Tibial nerve (tissue), 4 donors: ENCODE results near the gene IER2. TPM values are rescaled to one million over a fixed set of nuclear protein-coding genes. Genes with fewer than 3 reads are reported as not detected.
A peak's percentile ranks its signal among the peaks of the same experiment; 100 is the strongest.
"Not testable (repeated sequence)": the region's sequence is repeated elsewhere in the genome, so short reads cannot be mapped to it uniquely, and the experiment has no call there.

ENCODE experiments used
- DNase-seq, 2 donors: peaks; one replicate each; pipeline ENCODE4 v3.0.0-alpha.2; 2019; ENCODE audit warnings: low spot score in 2 of 2
- H3K27ac ChIP-seq, 4 donors: fragments of 200-600 bp; sonication (generic) in 3 of 4; one replicate each; pipeline ENCODE4 v1.5.1; 2017 to 2019; ENCODE audit warnings: mild to moderate bottlenecking in 1 of 4
- H3K27me3 ChIP-seq, 2 donors: fragments of 200-600 bp; sonication (generic) in 1 of 2; one replicate each; pipeline versions ENCODE4 v1.5.1 to v1.6.0; 2017 to 2019
- H3K36me3 ChIP-seq, 3 donors: fragments of 200-600 bp; sonication (generic); one replicate each; pipeline ENCODE4 v1.5.1; 2018 to 2019
- H3K4me1 ChIP-seq, 4 donors: fragments of 200-600 bp; sonication (generic) in 3 of 4; one replicate each; pipeline ENCODE4 v1.5.1; 2017 to 2019
- H3K4me3 ChIP-seq, 4 donors: fragments of 200-600 bp; sonication (generic) in 3 of 4; one replicate each; pipeline ENCODE4 v1.5.1; 2017 to 2019; ENCODE audit warnings: mild to moderate bottlenecking in 1 of 4, moderate library complexity in 1 of 4
- H3K9me3 ChIP-seq, 4 donors: fragments of 200-600 bp; sonication (generic) in 3 of 4; one replicate each; pipeline ENCODE4 v1.5.1; 2017 to 2019
- CTCF ChIP-seq, 5 experiments: fragments of 200-600 bp in 3 of 5; fragments of 450-650 bp in 2 of 5; sonication (generic) in 3 of 5; IDR thresholded peaks; one replicate each; pipeline ENCODE4 v1.5.1; 2016 to 2019; ENCODE audit warnings: antibody characterized with exemption in 5 of 5, mild to moderate bottlenecking in 3 of 5, moderate library complexity in 2 of 5
- EP300 ChIP-seq, 2 donors: sonication (generic); formaldehyde crosslinking; IDR thresholded peaks; one replicate each; pipeline ENCODE4 v1.6.1; 2017; ENCODE audit warnings: antibody characterized with exemption in 2 of 2, mild to moderate bottlenecking in 1 of 2
- POLR2A ChIP-seq, 2 donors: fragments of 450-650 bp; IDR thresholded peaks; one replicate each; pipeline ENCODE4 v1.6.1; 2017; ENCODE audit warnings: antibody characterized with exemption in 2 of 2, mild to moderate bottlenecking in 2 of 2, moderate library complexity in 2 of 2
- WGBS, 2 donors: methylation state at CpG; one replicate each; pipeline ENCODE4 v1.1.5; 2018; 5-methylcytosine and 5-hydroxymethylcytosine counted together
- total RNA-seq, 4 donors: library from RNA; depleted of rRNA; stranded (reverse); fragments of >200 nt; gene quantifications; one replicate each; pipeline ENCODE4 v1.1.0, GENCODE V29; 2016

IER2 gene
- total RNA-seq, 4 donors from 2014 or later = 37.3 to 77.4 (median 58.3) TPM

GRCh38 chr19:13169769-13170168, 19.6 kb downstream of the IER2 start:
- 79 to 88% methylated on average over 5 of the region's 5 CpGs for WGBS, 2 donors
- no peak for DNase-seq
- Histone ChIP-seq H3K4me1 (peaks cover 0 to 40% (median 29%) of the 10 kb centered on the region in 4 donors), H3K36me3 (no peaks in the 10 kb centered on the region), H3K9me3 (no peaks in the 10 kb centered on the region), H3K27ac (peak overlapping the region in 2 of 4 donors; percentile 29 to 38), H3K27me3 (no peaks in the 10 kb centered on the region), H3K4me3 (no peak overlapping the region)
- TF ChIP-seq POLR2A (IDR thresholded peaks at IDR 0.05) (no peak), EP300 (IDR thresholded peaks at IDR 0.05) (no peak), CTCF (IDR thresholded peaks at IDR 0.05) (no peak)

GRCh38 chr19:13171146-13171545, 20.9 kb downstream of the IER2 start:
- no peak for DNase-seq
- peaks cover 0 to 36% (median 24%) of the 10 kb centered on the region in 4 donors for H3K4me1 ChIP-seq
- no peak overlapping the region for H3K4me3 ChIP-seq
- 91 to 96% methylated on average over 7 of the region's 7 CpGs for WGBS, 2 donors
- no peaks in the 10 kb centered on the region for H3K36me3 ChIP-seq
- H3K27ac ChIP-seq = peak overlapping the region in 1 of 4 donors; percentile 83
- no peak for TF ChIP-seq EP300 (IDR thresholded peaks at IDR 0.05)
- TF ChIP-seq CTCF (IDR thresholded peaks at IDR 0.05) = no peak
- TF ChIP-seq POLR2A (IDR thresholded peaks at IDR 0.05) = no peak
- H3K27me3 ChIP-seq = no peaks in the 10 kb centered on the region
- no peaks in the 10 kb centered on the region for H3K9me3 ChIP-seq

GRCh38 chr19:13172346-13173138, 22.3 kb downstream of the IER2 start:
- Histone ChIP-seq H3K9me3 (no peaks in the 10 kb centered on the region), H3K36me3 (no peaks in the 10 kb centered on the region), H3K27ac (peak overlapping the region in 3 of 4 donors; percentile 62 to 83 (median 68)), H3K4me1 (peaks cover 0 to 24% (median 17%) of the 10 kb centered on the region in 4 donors), H3K27me3 (no peaks in the 10 kb centered on the region), H3K4me3 (no peak overlapping the region)
- 38 to 44% methylated on average over 18 of the region's 18 CpGs for WGBS, 2 donors
- DNase-seq = peak; percentile 44 to 74
- TF ChIP-seq EP300 (IDR thresholded peaks at IDR 0.05) = peak in 1 of 2 donors; percentile 14
- no peak for TF ChIP-seq CTCF (IDR thresholded peaks at IDR 0.05)
- no peak for TF ChIP-seq POLR2A (IDR thresholded peaks at IDR 0.05)

- no peaks in the 10 kb centered on the region for H3K27me3 ChIP-seq
- H3K36me3 ChIP-seq = no peaks in the 10 kb centered on the region
- peaks cover 0 to 17% (median 16%) of the 10 kb centered on the region in 4 donors for H3K4me1 ChIP-seq
- H3K4me3 ChIP-seq = no peak overlapping the region
- TF ChIP-seq POLR2A (IDR thresholded peaks at IDR 0.05) (no peak), EP300 (IDR thresholded peaks at IDR 0.05) (no peak), CTCF (IDR thresholded peaks at IDR 0.05) (no peak)
- no peak for DNase-seq
- H3K27ac ChIP-seq = peak overlapping the region in 3 of 4 donors; percentile 15 to 83 (median 62)
- H3K9me3 ChIP-seq = no peaks in the 10 kb centered on the region
- 81 to 83% methylated on average over 12 of the region's 12 CpGs for WGBS, 2 donors
These were observed 23.0 kb downstream of the IER2 start for GRCh38 chr19:13173139-13173737.

- Histone ChIP-seq H3K27me3 (no peaks in the 10 kb centered on the region), H3K9me3 (no peaks in the 10 kb centered on the region), H3K36me3 (no peaks in the 10 kb centered on the region), H3K4me3 (no peak overlapping the region), H3K4me1 (peaks cover 0 to 19% (median 15%) of the 10 kb centered on the region in 4 donors), H3K27ac (no peak overlapping the region)
- TF ChIP-seq EP300 (IDR thresholded peaks at IDR 0.05) = no peak
- TF ChIP-seq CTCF (IDR thresholded peaks at IDR 0.05) = no peak
- no peak for TF ChIP-seq POLR2A (IDR thresholded peaks at IDR 0.05)
- 64 to 71% methylated on average over 8 of the region's 8 CpGs for WGBS, 2 donors
- DNase-seq = no peak
These were observed 26.1 kb downstream of the IER2 start for GRCh38 chr19:13176345-13176744.

GRCh38 chr19:13177584-13177983, 27.4 kb downstream of the IER2 start:
- not testable (repeated sequence) for H3K27me3 ChIP-seq, H3K36me3 ChIP-seq, DNase-seq, H3K4me3 ChIP-seq, H3K27ac ChIP-seq, H3K9me3 ChIP-seq
- 95 to 98% methylated on average over 5 of the region's 5 CpGs for WGBS, 2 donors
- peaks cover 0 to 21% (median 16%) of the 10 kb centered on the region in 4 donors for H3K4me1 ChIP-seq

GRCh38 chr19:13178291-13178690, 28.1 kb downstream of the IER2 start:
- H3K9me3 ChIP-seq, H3K27ac ChIP-seq, DNase-seq, H3K4me3 ChIP-seq, H3K27me3 ChIP-seq, H3K36me3 ChIP-seq: not testable (repeated sequence)
- peaks cover 0 to 14% (median 11%) of the 10 kb centered on the region in 4 donors for H3K4me1 ChIP-seq
- WGBS, 2 donors = 91 to 93% methylated on average over 10 of the region's 10 CpGs
